ENCODE data around the gene RMI1.

The RMI1 gene

GRCh38 chr9:83965350-83966208, 15.0 kb upstream of the RMI1 start (continued):
- TF ChIP-seq ZNF16 (tag by site-specific recombination; IDR thresholded peaks at IDR 0.05; ENCODE audit: low read depth) (no peak), ZBTB10 (tag by site-specific recombination; IDR thresholded peaks at IDR 0.05) (no peak), ZNF488 (tag by site-specific recombination; IDR thresholded peaks at IDR 0.05) (no peak), ZNF529 (tag by site-specific recombination; IDR thresholded peaks at IDR 0.05; ENCODE audit: insufficient replicate concordance) (no peak), BCL11A (tag by site-specific recombination; IDR thresholded peaks at IDR 0.05; ENCODE audit: low read depth) (no peak), ZNF23 (tag by site-specific recombination; IDR thresholded peaks at IDR 0.05; ENCODE audit: borderline replicate concordance) (no peak), ZBTB48 (tag by site-specific recombination; IDR thresholded peaks at IDR 0.05) (no peak), ZNF24 (tag by site-specific recombination; IDR thresholded peaks at IDR 0.05) (no peak), ZNF585B (tag by site-specific recombination; IDR thresholded peaks at IDR 0.05) (no peak), ZNF654 (tag by site-specific recombination; IDR thresholded peaks at IDR 0.05; ENCODE audit: low read depth) (no peak), ZBTB17 (tag by site-specific recombination; IDR thresholded peaks at IDR 0.05) (peak; percentile 84), GLI4 (tag by site-specific recombination; IDR thresholded peaks at IDR 0.05) (no peak), ZBTB20 (tag by site-specific recombination; IDR thresholded peaks at IDR 0.05) (no peak), ZBTB6 (tag by site-specific recombination; IDR thresholded peaks at IDR 0.05) (no peak), HOXC10 (CRISPR knock-in tag; IDR thresholded peaks at IDR 0.05) (no peak), ZNF239 (tag by site-specific recombination; IDR thresholded peaks at IDR 0.05) (no peak), KLF9 (tag by site-specific recombination; IDR thresholded peaks at IDR 0.05; ENCODE audit: low read depth) (no peak), TRIM28 (IDR thresholded peaks at IDR 0.05; ENCODE audit: borderline replicate concordance, low read length) (no peak), GLIS1 (tag by site-specific recombination; IDR thresholded peaks at IDR 0.05) (no peak), ZNF777 (tag by site-specific recombination; IDR thresholded peaks at IDR 0.05; ENCODE audit: borderline replicate concordance) (no peak), ZBTB8A (tag by site-specific recombination; IDR thresholded peaks at IDR 0.05) (no peak), ZNF2 (tag by site-specific recombination; IDR thresholded peaks at IDR 0.05) (0 out of 2 replicates have a peak, but pooled peaks have one; percentile 7), BCL11B (tag by site-specific recombination; IDR thresholded peaks at IDR 0.05; ENCODE audit: low read depth) (no peak), ZNF211 (tag by site-specific recombination; IDR thresholded peaks at IDR 0.05; ENCODE audit: low read depth) (no peak), ZNF140 (tag by site-specific recombination; IDR thresholded peaks at IDR 0.05) (no peak)
- TF ChIP-seq, protein P1, sequence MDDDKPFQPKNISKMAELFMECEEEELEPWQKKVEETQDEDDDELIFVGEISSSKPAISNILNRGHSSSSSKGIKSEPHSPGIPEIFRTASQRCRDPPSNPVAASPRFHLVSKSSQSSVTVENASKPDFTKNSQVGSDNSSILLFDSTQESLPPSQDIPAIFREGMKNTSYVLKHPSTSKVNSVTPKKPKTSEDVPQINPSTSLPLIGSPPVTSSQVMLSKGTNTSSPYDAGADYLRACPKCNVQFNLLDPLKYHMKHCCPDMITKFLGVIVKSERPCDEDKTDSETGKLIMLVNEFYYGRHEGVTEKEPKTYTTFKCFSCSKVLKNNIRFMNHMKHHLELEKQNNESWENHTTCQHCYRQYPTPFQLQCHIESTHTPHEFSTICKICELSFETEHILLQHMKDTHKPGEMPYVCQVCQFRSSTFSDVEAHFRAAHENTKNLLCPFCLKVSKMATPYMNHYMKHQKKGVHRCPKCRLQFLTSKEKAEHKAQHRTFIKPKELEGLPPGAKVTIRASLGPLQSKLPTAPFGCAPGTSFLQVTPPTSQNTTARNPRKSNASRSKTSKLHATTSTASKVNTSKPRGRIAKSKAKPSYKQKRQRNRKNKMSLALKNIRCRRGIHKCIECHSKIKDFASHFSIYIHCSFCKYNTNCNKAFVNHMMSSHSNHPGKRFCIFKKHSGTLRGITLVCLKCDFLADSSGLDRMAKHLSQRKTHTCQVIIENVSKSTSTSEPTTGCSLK (tag by site-specific recombination; IDR thresholded peaks at IDR 0.05): no peak
- TF ChIP-seq, protein P2, sequence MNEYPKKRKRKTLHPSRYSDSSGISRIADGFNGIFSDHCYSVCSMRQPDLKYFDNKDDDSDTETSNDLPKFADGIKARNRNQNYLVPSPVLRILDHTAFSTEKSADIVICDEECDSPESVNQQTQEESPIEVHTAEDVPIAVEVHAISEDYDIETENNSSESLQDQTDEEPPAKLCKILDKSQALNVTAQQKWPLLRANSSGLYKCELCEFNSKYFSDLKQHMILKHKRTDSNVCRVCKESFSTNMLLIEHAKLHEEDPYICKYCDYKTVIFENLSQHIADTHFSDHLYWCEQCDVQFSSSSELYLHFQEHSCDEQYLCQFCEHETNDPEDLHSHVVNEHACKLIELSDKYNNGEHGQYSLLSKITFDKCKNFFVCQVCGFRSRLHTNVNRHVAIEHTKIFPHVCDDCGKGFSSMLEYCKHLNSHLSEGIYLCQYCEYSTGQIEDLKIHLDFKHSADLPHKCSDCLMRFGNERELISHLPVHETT (tag by site-specific recombination; IDR thresholded peaks at IDR 0.05): no peak
- TF ChIP-seq, protein P3, sequence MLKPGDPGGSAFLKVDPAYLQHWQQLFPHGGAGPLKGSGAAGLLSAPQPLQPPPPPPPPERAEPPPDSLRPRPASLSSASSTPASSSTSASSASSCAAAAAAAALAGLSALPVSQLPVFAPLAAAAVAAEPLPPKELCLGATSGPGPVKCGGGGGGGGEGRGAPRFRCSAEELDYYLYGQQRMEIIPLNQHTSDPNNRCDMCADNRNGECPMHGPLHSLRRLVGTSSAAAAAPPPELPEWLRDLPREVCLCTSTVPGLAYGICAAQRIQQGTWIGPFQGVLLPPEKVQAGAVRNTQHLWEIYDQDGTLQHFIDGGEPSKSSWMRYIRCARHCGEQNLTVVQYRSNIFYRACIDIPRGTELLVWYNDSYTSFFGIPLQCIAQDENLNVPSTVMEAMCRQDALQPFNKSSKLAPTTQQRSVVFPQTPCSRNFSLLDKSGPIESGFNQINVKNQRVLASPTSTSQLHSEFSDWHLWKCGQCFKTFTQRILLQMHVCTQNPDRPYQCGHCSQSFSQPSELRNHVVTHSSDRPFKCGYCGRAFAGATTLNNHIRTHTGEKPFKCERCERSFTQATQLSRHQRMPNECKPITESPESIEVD (tag by site-specific recombination; IDR thresholded peaks at IDR 0.05): peak; percentile 65
- TF ChIP-seq, protein P4, sequence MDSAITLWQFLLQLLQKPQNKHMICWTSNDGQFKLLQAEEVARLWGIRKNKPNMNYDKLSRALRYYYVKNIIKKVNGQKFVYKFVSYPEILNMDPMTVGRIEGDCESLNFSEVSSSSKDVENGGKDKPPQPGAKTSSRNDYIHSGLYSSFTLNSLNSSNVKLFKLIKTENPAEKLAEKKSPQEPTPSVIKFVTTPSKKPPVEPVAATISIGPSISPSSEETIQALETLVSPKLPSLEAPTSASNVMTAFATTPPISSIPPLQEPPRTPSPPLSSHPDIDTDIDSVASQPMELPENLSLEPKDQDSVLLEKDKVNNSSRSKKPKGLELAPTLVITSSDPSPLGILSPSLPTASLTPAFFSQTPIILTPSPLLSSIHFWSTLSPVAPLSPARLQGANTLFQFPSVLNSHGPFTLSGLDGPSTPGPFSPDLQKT (IDR thresholded peaks at IDR 0.05; ENCODE audit: borderline replicate concordance, low read depth, low read length): no peak

Data from HEK293 (cell line).